ENCODE results near the gene SLC51B. TPM values are rescaled to one million over a fixed set of nuclear protein-coding genes. Genes with fewer than 3 reads are reported as not detected.

SLC51B gene
- polyA plus RNA-seq, 1 of the 3 experiments (the other 2 are of a cell fraction): not detected

DNA sequence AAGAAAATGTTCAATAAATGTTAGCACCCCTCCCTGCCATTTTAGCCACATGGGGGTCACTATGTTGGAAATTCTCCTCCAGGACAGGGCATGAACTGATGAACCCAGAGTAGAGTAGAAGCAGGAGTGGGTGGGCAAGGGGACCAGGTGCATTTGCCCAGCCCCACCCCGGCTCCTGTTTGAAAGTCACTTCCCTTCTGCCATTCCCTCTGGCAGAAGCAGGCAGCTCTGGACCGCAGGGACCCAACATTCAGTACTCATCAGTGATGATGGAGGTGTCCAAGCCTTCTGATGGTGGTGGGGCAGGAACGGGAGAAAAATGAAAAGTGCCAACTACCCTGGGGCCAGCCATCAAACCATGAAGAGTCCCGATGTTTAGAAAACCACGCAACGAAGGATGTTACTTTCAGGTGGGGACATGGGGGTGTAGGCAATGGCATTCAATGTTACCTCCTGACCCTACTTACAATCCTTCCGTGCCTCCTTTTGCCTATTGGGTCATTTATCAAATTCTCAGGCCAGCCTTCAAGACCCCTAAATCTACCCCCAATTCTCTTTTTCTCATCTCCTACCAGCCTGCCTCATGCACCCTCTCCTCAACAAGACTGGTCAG lies 52.6 kb downstream of the SLC51B start:
- Histone ChIP-seq H4K20me1 (ENCODE audit: insufficient read depth) (no peaks in the 10 kb centered on the region), H3K4me3 (ENCODE audit: low read depth in 2 of 2, low read length in 1 of 2) (no peak overlapping the region), H3K9me2 (no peaks in the 10 kb centered on the region), H3K9me3 (no peaks in the 10 kb centered on the region), H3K9ac (no peak overlapping the region), H3K79me2 (ENCODE audit: insufficient read depth) (no peaks in the 10 kb centered on the region), H3K27ac (ENCODE audit: low read depth in 2 of 2, low read length in 1 of 2) (no peak overlapping the region), H3K4me2 (no peak overlapping the region), H3K36me3 (replicated peaks in 1 of 2; ENCODE audit: control insufficient read depth in 1 of 2, insufficient read depth in 2 of 2, low read length in 1 of 2) (peaks cover 11 to 61% of the 10 kb centered on the region in 2 experiments), H3F3A (replicated peaks; ENCODE audit: insufficient read depth) (no peaks in the 10 kb centered on the region), H2AFZ (ENCODE audit: low read depth) (no peak overlapping the region), H3K27me3 (ENCODE audit: insufficient read depth) (no peaks in the 10 kb centered on the region), H3K4me1 (ENCODE audit: control insufficient read depth in 1 of 2, insufficient read depth in 2 of 2, low read depth in 1 of 2, low read length in 1 of 2) (no peaks in the 10 kb centered on the region; a peak in 1 of 4 replicates)
- 94% methylated on average over 7 of the region's 7 CpGs for WGBS (ENCODE audit: low lambda C conversion rate)
- ChIA-PET CTCF (no interaction called here), POLR2A (no interaction called here)
- no peak for DNase-seq
- no peak for TF ChIP-seq YY1 (IDR thresholded peaks at IDR 0.05; ENCODE audit: low read depth)
- TF ChIP-seq, protein P1, sequence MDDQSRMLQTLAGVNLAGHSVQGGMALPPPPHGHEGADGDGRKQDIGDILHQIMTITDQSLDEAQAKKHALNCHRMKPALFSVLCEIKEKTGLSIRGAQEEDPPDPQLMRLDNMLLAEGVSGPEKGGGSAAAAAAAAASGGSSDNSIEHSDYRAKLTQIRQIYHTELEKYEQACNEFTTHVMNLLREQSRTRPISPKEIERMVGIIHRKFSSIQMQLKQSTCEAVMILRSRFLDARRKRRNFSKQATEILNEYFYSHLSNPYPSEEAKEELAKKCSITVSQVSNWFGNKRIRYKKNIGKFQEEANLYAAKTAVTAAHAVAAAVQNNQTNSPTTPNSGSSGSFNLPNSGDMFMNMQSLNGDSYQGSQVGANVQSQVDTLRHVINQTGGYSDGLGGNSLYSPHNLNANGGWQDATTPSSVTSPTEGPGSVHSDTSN (IDR thresholded peaks at IDR 0.05): no peak
- no peak for TF ChIP-seq CHD2 (IDR thresholded peaks at IDR 0.05; ENCODE audit: low read length, partially characterized antibody)
- TF ChIP-seq, protein P2, sequence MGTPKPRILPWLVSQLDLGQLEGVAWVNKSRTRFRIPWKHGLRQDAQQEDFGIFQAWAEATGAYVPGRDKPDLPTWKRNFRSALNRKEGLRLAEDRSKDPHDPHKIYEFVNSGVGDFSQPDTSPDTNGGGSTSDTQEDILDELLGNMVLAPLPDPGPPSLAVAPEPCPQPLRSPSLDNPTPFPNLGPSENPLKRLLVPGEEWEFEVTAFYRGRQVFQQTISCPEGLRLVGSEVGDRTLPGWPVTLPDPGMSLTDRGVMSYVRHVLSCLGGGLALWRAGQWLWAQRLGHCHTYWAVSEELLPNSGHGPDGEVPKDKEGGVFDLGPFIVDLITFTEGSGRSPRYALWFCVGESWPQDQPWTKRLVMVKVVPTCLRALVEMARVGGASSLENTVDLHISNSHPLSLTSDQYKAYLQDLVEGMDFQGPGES (IDR thresholded peaks at IDR 0.05; ENCODE audit: low read depth, low read length): no peak
- TF ChIP-seq, protein P3, sequence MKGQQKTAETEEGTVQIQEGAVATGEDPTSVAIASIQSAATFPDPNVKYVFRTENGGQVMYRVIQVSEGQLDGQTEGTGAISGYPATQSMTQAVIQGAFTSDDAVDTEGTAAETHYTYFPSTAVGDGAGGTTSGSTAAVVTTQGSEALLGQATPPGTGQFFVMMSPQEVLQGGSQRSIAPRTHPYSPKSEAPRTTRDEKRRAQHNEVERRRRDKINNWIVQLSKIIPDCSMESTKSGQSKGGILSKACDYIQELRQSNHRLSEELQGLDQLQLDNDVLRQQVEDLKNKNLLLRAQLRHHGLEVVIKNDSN (IDR thresholded peaks at IDR 0.05; ENCODE audit: borderline replicate concordance, low read depth): no peak
- TF ChIP-seq FOXJ3 (CRISPR knock-in tag; IDR thresholded peaks at IDR 0.05): no peak
- TF ChIP-seq MXI1 (IDR thresholded peaks at IDR 0.05; ENCODE audit: low read depth, low read length): no peak
- TF ChIP-seq, protein P4, sequence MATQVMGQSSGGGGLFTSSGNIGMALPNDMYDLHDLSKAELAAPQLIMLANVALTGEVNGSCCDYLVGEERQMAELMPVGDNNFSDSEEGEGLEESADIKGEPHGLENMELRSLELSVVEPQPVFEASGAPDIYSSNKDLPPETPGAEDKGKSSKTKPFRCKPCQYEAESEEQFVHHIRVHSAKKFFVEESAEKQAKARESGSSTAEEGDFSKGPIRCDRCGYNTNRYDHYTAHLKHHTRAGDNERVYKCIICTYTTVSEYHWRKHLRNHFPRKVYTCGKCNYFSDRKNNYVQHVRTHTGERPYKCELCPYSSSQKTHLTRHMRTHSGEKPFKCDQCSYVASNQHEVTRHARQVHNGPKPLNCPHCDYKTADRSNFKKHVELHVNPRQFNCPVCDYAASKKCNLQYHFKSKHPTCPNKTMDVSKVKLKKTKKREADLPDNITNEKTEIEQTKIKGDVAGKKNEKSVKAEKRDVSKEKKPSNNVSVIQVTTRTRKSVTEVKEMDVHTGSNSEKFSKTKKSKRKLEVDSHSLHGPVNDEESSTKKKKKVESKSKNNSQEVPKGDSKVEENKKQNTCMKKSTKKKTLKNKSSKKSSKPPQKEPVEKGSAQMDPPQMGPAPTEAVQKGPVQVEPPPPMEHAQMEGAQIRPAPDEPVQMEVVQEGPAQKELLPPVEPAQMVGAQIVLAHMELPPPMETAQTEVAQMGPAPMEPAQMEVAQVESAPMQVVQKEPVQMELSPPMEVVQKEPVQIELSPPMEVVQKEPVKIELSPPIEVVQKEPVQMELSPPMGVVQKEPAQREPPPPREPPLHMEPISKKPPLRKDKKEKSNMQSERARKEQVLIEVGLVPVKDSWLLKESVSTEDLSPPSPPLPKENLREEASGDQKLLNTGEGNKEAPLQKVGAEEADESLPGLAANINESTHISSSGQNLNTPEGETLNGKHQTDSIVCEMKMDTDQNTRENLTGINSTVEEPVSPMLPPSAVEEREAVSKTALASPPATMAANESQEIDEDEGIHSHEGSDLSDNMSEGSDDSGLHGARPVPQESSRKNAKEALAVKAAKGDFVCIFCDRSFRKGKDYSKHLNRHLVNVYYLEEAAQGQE (IDR thresholded peaks at IDR 0.05; ENCODE audit: low read depth, low read length): no peak
- TF ChIP-seq, protein P5, sequence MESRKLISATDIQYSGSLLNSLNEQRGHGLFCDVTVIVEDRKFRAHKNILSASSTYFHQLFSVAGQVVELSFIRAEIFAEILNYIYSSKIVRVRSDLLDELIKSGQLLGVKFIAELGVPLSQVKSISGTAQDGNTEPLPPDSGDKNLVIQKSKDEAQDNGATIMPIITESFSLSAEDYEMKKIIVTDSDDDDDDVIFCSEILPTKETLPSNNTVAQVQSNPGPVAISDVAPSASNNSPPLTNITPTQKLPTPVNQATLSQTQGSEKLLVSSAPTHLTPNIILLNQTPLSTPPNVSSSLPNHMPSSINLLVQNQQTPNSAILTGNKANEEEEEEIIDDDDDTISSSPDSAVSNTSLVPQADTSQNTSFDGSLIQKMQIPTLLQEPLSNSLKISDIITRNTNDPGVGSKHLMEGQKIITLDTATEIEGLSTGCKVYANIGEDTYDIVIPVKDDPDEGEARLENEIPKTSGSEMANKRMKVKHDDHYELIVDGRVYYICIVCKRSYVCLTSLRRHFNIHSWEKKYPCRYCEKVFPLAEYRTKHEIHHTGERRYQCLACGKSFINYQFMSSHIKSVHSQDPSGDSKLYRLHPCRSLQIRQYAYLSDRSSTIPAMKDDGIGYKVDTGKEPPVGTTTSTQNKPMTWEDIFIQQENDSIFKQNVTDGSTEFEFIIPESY (IDR thresholded peaks at IDR 0.05; ENCODE audit: borderline replicate concordance, low read depth): no peak
- no peak for TF ChIP-seq SIN3A (IDR thresholded peaks at IDR 0.05; ENCODE audit: borderline replicate concordance, low read depth, low read length)
- no peak for TF ChIP-seq RXRA (IDR thresholded peaks at IDR 0.05; ENCODE audit: borderline replicate concordance, low read depth)
- no peak for TF ChIP-seq TAF1 (IDR thresholded peaks at IDR 0.05; ENCODE audit: borderline replicate concordance, low read depth, low read length)
- TF ChIP-seq, protein P6, sequence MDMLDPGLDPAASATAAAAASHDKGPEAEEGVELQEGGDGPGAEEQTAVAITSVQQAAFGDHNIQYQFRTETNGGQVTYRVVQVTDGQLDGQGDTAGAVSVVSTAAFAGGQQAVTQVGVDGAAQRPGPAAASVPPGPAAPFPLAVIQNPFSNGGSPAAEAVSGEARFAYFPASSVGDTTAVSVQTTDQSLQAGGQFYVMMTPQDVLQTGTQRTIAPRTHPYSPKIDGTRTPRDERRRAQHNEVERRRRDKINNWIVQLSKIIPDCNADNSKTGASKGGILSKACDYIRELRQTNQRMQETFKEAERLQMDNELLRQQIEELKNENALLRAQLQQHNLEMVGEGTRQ (IDR thresholded peaks at IDR 0.05; ENCODE audit: borderline replicate concordance, low read depth, low read length): no peak
- TF ChIP-seq, protein P7, sequence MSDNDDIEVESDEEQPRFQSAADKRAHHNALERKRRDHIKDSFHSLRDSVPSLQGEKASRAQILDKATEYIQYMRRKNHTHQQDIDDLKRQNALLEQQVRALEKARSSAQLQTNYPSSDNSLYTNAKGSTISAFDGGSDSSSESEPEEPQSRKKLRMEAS (IDR thresholded peaks at IDR 0.05; ENCODE audit: low read depth): no peak
- TF ChIP-seq NRF1 (IDR thresholded peaks at IDR 0.05; ENCODE audit: low read depth, low read length): no peak

All from SK-N-SH (cell line).